CMK (cell line): ENCODE data around the gene SASH3.

Experiments
- DNase-seq: peaks from one replicate; pipeline ENCODE4 v3.0.0-alpha.2; 2010; ENCODE audit warnings: low read depth

The SASH3 gene

DNA sequence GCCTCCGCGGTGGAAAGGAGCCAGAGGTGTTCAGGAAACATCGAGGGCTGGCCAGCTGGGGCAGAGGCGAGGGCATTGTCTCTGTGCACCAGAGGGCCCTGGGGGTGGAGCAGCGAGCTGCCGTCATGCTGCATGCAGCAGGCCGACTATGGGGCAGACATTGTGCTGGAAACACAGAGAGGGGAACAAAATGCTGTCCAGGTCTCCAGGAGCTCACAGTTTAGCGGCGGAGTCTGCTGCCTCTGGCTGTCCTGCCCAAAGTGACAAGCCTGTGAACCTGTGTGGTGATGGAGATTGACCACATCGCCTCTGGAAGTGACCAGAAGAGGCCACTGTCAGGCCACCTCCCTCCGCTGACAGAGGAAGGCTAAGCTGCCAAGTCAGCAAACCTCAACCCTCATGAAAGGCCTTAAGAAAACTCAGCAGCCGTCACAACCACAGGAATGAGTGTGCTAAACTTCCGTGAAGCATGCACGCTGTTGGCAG, 20.1 kb upstream of the SASH3 start:
- no peak for DNase-seq

DNA sequence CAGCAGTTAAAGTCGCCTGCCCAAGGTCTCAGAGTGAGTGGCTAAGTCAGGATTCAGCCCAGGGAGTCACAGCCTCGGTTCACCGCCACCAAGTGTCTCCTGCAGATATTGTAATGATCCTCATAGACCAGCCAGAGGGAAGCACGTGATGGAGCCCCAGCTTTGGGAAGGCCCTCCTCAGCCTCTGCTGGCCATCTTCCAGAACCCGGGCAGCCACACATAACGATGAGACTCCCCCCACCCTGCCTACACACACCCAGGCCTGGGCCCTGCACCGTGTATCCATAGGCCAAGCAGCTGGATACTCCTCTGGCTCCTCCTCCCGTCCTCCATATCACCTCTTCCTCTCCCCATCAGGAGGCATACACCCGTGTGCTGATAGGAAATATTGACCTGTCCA, 19.6 kb upstream of the SASH3 start:
- no peak for DNase-seq

DNA sequence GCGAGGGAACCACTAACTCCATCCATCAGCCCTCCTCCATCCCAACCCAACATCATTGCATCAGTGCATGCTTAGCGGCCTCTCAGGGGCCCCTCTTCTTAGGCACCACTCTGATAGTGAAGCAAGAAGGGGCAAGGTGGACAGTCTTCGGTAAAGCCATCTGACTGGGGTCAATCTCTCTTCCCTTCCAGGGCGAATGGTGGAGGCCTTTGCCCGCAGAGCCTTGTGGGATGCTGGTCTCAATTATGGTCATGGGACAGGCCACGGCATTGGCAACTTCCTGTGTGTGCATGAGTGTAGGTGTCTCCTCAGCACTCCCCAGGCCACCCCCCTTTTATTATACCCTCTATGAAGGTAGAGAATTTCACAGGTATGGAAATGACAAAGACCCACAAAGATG, 18.8 kb upstream of the SASH3 start:
- DNase-seq = no peak

DNA sequence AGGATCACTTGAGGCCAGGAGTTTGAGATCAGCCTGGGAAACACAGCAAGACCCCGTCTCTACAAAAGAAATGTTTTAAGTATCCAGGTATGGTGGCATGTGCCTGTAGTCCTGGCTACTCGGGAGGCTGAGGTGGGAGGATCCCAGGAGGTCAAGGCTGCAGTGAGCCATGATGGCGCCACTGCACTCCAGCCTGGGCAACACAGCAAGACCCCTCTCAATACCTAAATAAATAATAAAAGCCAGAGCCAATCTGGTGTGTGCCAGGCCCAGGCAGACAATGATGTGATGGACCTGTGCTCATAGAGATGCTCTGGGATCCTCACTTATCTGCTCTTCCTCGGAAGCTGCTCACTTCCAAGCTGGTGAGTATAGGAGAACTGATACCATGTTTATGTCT, 18.2 kb upstream of the SASH3 start:
- no peak for DNase-seq

DNA sequence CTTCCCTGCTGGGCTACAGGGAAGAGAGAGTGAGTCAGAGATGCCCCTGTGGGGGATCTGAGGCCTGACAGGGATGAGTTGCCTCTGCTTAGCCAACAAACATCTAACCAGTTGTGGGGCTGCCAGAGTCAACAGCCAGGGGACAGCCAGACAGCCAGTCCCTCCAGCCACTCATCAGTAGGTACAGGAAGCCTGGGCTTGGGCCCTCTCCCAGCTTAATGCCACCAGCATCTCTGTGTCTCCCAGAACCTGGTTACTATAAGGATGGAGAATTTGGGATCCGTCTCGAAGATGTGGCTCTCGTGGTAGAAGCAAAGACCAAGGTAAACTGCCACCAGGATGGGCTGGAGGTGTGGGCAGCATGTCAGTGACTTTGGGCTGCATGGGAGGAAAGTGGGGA, 17.3 kb upstream of the SASH3 start:
- DNase-seq = no peak

DNA sequence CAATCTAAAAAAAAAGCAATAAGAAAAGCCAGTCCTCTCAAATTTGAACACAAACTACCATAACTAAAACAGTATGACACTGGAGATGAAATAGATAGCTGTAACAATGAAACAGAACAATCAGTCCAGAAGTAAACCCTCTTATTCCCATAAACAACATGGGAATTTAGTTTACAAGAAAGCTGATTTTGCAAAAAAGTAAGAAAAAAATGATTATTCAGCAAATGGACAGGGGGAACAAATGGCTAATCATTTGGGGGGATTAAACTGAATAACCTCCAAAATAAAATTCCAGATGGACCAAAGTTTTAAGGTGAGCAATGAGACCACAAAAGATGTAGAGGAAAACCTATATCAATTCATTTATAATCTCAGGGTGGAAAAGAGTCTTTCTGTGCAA, 16.1 kb upstream of the SASH3 start:
- DNase-seq = no peak

DNA sequence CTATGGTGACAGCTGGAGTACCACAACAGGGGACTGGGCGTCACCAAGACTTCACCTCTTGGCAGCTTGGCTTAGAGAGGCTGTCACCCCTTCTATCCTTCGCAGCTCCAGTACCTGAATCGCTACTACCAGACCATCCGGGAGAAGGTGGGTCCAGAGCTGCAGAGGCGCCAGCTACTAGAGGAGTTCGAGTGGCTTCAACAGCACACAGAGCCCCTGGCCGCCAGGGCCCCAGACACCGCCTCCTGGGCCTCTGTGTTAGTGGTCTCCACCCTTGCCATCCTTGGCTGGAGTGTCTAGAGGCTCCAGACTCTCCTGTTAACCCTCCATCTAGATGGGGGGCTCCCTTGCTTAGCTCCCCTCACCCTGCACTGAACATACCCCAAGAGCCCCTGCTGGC, 11.6 kb upstream of the SASH3 start:
- no peak for DNase-seq

DNA sequence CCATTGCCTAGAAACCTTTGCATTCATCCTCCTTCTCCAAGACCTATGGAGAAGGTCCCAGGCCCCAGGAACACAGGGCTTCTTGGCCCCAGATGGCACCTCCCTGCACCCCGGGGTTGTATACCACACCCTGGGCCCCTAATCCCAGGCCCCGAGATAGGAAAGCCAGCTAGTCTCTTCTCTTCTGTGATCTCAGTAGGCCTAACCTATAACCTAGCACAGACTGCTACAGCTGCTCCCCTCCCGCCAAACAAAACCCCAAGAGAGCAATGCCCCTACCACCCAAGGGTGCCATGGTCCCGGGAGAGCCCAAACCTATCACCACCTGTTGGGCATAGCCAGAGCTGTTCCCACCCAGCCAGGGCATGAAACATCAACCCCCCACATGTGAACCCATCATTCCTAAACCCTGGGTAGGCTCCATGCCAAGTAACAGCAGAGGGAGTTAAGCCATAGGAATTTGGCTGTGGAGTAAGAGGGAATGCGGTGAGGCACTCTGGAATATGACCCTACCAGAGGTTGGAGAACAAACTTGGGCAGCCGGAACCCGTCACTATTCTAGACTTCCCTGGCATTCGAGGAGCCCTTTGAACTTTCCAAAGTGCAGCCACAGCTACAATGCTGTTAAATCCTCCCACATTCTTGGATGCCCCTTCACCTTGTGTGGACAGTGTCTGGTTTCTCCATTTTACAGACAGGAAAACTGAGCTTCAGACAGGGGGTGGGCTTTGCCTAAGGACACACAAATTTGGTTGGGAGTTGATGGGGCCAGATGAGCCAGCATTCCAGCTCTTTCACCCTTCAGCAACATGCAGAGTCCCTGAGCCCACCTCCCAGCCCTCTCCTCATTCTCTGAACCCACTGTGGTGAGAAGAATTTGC, 10.9 kb upstream of the SASH3 start:
- no peak for DNase-seq

DNA sequence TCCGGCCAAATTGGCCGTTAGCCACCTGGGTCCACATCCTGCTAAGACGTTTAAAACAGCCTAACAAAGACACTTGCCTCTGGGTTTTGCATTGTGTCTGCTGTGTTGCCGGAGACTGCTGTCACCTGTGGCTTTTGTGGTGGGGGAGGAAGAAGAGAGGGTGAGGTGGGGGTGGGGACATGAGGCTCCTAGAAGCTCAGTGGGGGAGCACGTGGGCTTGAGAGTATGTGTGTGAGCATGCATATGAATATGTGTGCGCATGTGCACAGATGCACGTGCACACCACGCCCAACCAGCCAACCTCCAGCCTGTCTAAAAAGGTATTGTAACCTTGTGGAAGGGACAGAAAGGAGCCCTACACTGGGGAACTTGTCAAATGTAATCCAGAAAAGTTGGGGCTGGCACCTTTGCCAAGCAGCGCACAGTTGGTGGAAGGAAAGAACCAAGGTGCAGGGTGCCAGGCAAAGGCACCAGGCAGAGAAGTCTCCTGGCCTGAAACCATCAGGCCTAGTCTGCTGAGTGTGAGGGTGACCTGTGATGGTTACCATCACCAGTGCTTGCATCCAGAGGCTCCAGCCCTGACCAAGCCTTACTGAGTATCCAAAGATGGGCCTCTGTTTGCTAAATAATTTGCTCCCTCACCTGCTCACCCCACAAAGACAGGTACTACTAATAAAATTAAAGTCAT, 10.1 kb upstream of the SASH3 start:
- DNase-seq = no peak

DNA sequence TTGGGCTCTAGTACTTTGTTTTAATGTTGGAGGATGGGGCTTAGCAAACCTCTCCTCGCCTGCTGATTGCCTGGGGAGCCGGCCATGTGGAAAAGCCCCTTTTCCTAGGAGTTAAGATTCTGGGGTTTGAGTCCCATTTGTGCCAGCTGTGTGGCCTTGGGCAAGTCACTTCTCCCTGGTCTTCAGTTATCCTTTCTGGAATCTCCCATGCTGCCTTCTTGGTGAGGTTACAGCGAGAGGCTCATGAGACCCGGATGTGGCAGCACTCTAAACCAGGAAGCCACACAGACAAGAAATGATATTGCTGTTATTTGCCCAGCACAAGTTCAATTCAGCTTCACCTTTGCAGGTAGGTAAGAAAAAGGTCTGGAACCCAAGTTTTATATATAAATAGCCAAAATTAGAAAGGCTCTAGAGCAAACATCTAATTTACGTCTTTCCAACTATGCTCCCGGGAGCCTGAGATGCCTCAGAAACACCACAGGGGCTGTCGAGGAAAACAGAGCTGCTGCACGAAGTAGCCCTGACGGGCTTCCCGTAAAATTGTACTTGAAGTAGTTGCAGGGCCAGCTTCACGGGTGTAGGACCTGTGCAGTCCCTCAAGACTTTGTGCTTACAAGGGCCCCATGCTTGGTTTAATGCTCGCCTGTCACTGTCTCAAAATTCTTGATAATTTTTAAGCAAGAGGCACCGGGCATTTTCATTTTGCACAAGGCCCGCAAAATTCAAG, 8.3 kb upstream of the SASH3 start:
- DNase-seq = no peak

DNA sequence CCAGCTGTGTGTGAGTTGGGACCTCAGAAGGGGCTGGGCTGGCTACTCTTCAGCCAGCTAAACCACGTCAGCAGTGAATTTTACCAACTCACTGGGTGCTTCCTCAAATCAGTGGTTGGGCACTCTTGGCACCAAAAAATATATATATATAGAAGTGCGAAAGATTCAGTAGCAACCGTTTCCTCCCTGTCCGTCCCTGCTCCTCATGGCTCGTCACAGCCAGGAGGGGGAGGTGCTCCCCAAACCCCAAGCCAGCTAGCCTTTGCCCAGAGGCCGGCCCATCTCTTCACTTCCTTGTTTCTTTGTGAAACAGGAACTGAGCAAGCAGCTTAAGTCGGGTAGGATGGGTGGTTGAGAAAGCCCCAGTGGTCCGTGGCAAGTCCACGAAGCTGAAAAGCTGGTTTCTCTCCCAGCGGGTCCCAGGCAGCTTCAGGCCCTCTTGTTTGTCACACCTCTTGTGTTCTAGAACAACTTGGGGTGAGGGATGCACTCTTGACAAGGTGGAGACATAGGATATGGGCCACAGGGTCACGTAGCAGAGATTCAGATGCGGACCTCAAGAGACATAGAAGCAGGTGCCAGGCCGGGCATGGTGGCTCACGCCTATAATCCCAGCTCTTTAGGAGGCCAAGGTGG, 6.8 kb upstream of the SASH3 start:
- DNase-seq = no peak

DNA sequence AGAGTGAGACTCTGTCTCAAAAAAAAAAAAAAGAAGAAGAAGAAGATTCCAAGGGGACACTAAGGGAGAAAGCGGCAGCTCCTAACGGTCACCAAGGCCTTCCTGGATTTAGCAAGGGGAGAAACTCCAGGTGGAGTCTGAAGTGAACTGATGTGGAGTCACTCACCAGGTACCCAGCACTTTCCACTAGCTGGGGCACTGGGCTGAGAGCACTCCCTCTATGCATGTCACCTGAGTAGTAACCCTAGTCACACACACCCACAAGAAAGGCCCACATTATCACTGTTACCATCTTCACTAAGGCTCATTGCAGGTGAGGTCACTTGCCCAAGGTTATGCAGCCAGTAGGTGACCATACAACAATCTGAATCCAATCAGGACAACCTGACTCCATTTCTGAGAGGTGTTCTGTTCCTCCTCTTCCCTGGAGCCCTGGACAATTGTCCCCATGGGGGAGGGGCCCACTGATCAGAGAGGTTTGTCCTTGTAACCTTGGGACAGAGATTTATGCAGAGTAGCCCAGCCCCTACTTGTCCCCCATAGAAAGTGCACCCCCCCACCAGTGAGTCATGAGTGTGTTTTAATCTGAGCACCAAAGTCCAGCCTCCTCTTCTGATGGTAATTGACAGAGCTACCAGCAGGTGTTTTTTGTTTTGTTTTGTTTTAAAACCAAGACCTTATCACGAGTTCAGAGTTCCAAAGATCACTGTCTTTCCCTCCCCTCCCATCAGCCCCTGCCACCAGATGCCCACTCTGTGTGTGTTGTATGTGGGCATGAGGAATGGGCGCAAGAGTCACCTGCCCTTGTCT, 5.9 kb upstream of the SASH3 start:
- no peak for DNase-seq

DNA sequence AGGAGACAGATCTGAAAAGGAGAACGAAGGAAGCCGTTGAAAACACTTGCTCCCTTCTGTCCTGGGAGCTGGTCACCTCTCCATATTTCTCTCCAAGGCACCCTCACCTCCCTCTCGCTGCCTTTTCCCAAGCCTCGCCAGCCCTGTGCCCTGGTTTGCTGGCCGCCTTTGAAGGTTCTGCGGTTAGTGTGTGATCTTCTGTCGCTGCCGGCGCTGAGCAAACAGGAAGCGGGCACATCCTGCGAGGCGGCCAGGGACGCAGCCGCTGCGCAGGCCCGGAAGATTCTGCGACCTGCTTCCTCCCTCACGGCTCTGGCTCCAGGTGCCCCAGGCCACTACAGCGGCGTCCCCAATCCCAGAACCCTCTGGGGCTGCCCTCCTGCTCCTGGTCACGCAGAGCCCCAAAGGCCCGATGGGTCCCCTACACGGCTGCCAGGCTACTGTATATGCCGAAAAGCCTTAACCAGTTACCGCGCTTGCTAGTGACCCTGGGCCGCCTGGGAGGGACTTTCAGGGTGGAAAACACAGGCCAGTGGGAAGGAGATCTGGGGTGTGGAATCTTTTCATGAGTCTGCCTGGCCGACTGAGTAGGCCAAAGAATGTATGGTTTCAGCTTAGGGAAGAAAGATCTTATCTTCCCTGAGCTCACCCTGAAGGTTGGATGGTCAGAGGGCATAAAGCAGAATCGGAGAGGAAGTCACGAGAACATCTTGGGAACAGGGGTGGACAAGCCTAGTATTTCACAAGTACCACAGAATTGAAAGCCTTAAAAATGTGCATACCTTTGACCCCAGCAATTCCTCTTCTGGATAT, 2.3 kb upstream of the SASH3 start:
- DNase-seq = no peak

DNA sequence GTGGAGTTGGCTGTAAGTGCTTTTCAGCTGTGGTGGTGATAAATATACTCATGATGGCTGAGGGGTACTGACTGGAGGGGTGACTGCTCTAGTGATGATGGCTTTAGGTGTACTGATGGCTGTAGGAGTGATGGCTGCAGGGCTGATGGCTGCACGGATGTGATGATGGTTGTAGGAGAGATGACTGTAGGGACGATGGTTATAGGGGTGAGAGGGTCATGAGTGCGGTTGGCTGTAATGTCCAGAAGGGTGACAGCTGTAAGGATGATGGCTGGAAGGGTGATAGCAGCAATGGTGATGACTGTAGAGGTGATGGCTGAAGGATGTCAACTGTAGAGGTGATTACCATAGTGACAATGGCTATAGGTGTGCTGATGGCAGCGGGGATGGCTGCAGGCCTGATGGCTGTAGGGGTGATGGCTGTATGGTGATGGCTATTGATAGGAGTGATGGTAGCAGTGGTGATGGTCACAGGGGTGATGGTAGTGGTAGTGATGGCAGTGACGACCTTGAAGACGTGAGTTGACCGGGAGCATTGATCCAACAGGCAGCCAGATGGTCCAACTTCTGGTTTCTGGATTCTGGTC, 570 bp upstream of the SASH3 start:
- no peak for DNase-seq

DNA sequence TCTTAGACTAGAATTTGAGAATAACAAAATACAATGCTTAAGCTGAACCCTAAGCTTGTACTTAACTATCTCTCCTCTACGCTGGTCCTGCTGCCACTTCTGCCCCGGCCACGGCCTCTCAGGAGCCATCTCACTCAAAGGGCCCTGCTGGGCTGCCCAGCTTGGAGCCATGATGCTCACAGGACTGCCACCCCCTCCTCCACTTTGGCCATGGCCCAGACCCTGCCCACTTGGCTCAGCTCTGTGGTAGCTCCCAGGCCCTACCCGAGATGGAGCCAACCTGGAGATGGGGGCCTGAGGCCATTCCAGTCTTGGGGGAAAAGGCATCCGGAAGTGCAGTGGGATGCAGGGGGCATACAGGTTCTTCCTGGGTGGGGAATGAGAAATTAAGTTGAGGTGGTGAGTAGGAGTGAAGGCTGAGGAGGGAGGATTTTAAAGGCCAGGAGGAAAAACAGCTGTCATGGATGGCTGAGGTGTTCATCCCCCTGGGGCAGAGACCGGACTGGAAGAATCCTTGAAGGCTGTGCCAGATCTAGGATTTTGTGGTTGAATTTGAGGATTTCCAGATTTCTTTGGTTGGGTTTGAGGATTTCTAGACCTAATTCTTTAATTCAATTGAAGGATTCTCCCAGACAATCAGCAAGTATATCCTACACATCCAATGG, 824 bp downstream of the SASH3 start:
- no peak for DNase-seq

DNA sequence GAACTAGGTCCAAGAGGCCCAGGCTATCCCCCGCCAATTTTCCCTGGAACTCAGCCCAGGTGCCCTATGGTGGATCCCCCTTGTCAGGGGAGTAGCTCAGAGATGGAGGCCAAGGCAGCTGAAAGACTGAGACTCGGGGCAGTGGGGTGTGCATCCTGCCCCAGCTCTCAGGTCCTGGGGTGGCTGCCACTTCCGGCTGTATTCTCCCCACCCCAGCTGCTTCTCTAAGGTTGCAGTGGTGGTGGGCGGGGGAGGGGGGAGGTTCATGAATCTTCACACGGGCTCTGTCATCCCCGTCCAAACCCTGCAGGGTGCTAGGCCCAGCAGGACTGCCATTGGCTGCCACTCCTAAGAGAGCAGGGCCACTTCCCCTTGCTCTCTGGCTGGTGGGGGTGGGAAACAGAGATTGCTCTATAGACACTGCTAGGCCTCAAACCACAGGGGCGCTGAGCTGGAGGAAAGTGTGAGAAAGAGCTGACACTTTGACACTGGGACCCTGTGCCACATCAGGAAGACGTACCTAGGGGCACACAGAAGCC, 1.5 kb downstream of the SASH3 start:
- no peak for DNase-seq

DNA sequence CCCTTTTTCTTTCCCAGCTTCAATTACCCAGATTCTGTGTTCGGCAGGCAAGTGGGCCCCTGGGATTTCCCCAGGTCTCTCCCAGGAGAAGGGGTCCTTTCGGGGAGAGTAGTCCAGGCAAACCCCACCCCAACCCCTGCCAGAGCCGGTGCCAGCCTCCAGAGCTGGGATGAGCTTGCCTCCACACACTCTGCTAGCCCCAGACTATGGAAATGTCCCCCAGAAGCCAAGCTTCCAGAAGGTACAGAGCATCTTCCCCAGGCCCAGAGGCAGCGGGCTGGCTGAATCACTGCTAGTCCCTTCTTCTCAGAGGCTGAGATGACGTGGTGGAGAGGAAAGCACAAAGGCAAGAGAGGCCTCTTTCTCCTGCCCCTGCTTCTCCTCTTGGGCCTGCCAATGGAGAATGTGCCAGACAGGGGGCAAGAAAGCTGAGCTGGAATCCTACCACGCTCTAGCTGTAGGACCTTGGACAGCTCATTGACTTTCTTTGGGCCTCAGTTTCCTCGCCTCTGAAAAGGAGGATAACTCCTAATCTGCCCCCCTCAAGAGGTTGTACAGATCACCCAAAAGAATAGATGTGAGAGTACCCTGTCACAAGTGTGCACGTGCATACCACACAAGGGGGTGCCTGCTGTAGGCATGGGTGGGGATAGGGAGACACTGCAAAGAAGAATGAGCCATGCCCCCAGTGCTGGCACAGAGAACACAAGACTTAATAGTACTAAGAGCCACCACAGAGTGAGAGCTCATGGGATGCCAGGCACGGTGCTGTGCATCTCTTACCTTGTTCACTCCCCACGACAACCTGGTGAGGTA, 2.1 kb downstream of the SASH3 start:
- no peak for DNase-seq

DNA sequence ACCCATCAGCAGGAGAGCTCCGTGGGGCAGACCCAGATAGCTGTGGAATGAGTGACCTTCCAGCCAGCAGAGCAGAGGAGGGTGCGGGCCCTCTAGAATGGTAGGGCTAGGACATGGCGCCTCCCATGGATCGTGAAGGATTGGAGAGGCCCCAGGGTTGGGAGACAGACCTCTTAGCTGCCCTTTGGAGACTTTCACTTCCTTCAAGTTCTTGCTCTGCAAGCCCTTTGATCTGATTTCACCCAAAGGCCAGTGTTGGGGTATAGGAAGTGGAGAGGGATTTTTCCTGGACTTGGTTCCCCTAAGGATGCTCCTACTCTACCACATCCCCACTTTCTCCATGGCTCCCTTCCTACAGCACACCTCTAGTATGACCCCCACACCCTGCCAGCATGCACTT, 3.0 kb downstream of the SASH3 start:
- DNase-seq = no peak
